Tibial artery (tissue), 4 donors: ENCODE data around the gene TNFRSF11A.

Experiments used
- DNase-seq, 2 donors: peaks; one replicate each; pipeline ENCODE4 v3.0.0-alpha.2; 2019
- H3K27ac ChIP-seq, 2 donors: fragments of 200-600 bp; sonication (generic) in 1 of 2; 1 replicate in 1 of 2; 2 replicates in 1 of 2; pipeline ENCODE4 v1.5.1; 2018 to 2019; ENCODE audit warnings: mild to moderate bottlenecking in 1 of 2
- H3K27me3 ChIP-seq, 2 donors: fragments of 200-600 bp; sonication (generic) in 1 of 2; one replicate each; pipeline versions ENCODE4 v1.5.1 to v1.6.0; 2016 to 2019
- H3K36me3 ChIP-seq, 3 donors: fragments of 200-600 bp; sonication (generic) in 2 of 3; one replicate each; pipeline ENCODE4 v1.5.1; 2016 to 2019; ENCODE audit warnings: mild to moderate bottlenecking in 2 of 3
- H3K4me1 ChIP-seq, 4 donors: fragments of 200-600 bp; sonication (generic) in 2 of 4; 1 replicate in 3 of 4; 2 replicates in 1 of 4; pipeline ENCODE4 v1.5.1; 2016 to 2019
- H3K4me3 ChIP-seq, 2 donors: fragments of 200-600 bp; sonication (generic) in 1 of 2; 1 replicate in 1 of 2; 2 replicates in 1 of 2; pipeline ENCODE4 v1.5.1; 2018 to 2019; ENCODE audit warnings: mild to moderate bottlenecking in 2 of 2
- H3K9me3 ChIP-seq, 3 donors: fragments of 200-600 bp; sonication (generic) in 1 of 3; one replicate each; pipeline ENCODE4 v1.5.1; 2016 to 2019
- CTCF ChIP-seq, 2 experiments: fragments of 200-600 bp in 1 of 2; fragments of 450-650 bp in 1 of 2; IDR thresholded peaks; one replicate each; pipeline ENCODE4 v1.5.1; 2017 to 2019; ENCODE audit warnings: antibody characterized with exemption in 2 of 2, mild to moderate bottlenecking in 1 of 2, moderate library complexity in 1 of 2
- intact Hi-C: fragments of 100-400 bp; cut with DNase I; formaldehyde crosslinking; loops from one replicate; pipeline ENCODE4 v1.15.0; 2023; ENCODE audit warnings: low total_unique reads

Gene TNFRSF11A

GRCh38 chr18:62334120-62334519 is 9.0 kb downstream of the TNFRSF11A start:
- H3K9me3 ChIP-seq: no peaks in the 10 kb centered on the region
- peaks cover 0 to 27% of the 10 kb centered on the region in 2 donors for H3K27me3 ChIP-seq
- no peak for TF ChIP-seq CTCF (IDR thresholded peaks at IDR 0.05)
- DNase-seq: no peak
- H3K27ac ChIP-seq: no peak overlapping the region
- peaks cover 0 to 10% (median 0%) of the 10 kb centered on the region in 4 donors for H3K4me1 ChIP-seq
- no peaks in the 10 kb centered on the region for H3K36me3 ChIP-seq
- no peak overlapping the region for H3K4me3 ChIP-seq
- intact Hi-C loops: no loop called here

DNA sequence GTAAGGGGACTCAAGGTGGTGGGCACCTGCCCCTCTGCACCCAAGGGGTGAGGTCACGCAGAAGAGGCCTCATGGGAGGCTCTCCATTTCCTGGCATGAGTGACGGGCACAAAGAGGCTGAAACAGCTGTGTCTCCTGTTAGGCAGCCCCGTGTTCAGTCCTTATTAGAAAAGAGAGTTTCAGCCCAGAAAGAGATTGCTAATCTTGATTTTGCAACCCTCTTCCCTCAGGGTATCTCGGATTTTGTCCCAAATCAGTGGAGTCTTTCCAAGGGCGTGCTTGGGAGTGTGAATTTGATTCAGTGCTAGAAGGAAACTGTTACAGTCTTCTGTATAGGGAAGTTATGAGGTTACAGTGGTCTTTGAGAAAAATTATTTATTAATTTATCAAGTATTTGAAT is 10.4 kb downstream of the TNFRSF11A start:
- H3K36me3 ChIP-seq: no peaks in the 10 kb centered on the region
- intact Hi-C loops: no loop called here
- H3K27ac ChIP-seq: no peak overlapping the region
- H3K9me3 ChIP-seq: no peaks in the 10 kb centered on the region
- no peaks in the 10 kb centered on the region for H3K4me1 ChIP-seq
- DNase-seq: no peak
- no peak for TF ChIP-seq CTCF (IDR thresholded peaks at IDR 0.05)
- no peak overlapping the region for H3K4me3 ChIP-seq
- H3K27me3 ChIP-seq: peaks cover 0 to 14% of the 10 kb centered on the region in 2 donors

GRCh38 chr18:62336618-62337017 is 11.5 kb downstream of the TNFRSF11A start:
- Histone ChIP-seq H3K4me1 (no peaks in the 10 kb centered on the region), H3K27ac (no peak overlapping the region), H3K27me3 (peaks cover 0 to 5% of the 10 kb centered on the region in 2 donors), H3K9me3 (no peaks in the 10 kb centered on the region), H3K4me3 (no peak overlapping the region), H3K36me3 (no peaks in the 10 kb centered on the region)
- TF ChIP-seq CTCF (IDR thresholded peaks at IDR 0.05): no peak
- DNase-seq: no peak
- intact Hi-C loops: no loop called here

GRCh38 chr18:62337336-62337735 is 12.2 kb downstream of the TNFRSF11A start:
- intact Hi-C loops: no loop called here

GRCh38 chr18:62338446-62339105 is 13.5 kb downstream of the TNFRSF11A start:
- intact Hi-C loops: no loop called here
- no peak for DNase-seq
- Histone ChIP-seq H3K9me3 (no peaks in the 10 kb centered on the region), H3K4me3 (no peak overlapping the region), H3K4me1 (no peaks in the 10 kb centered on the region), H3K36me3 (no peaks in the 10 kb centered on the region), H3K27me3 (no peaks in the 10 kb centered on the region), H3K27ac (no peak overlapping the region)
- TF ChIP-seq CTCF (IDR thresholded peaks at IDR 0.05): no peak

More at GRCh38 chr18:62337336-62337735, 12.2 kb downstream of the TNFRSF11A start:
- DNase-seq: no peak
- H3K4me3 ChIP-seq: no peak overlapping the region
- TF ChIP-seq CTCF (IDR thresholded peaks at IDR 0.05): no peak
- no peaks in the 10 kb centered on the region for H3K36me3 ChIP-seq
- no peaks in the 10 kb centered on the region for H3K4me1 ChIP-seq
- no peak overlapping the region for H3K27ac ChIP-seq
- peaks cover 0 to 4% of the 10 kb centered on the region in 2 donors for H3K27me3 ChIP-seq
- H3K9me3 ChIP-seq: no peaks in the 10 kb centered on the region
